ENCODE results near the gene ZNF480. TPM values are rescaled to one million over a fixed set of nuclear protein-coding genes. Genes with fewer than 3 reads are reported as not detected.
"Not testable (repeated sequence)": the region's sequence is repeated elsewhere in the genome, so short reads cannot be mapped to it uniquely, and the experiment has no call there.

ZNF480 gene
- total RNA-seq, 1 experiment from 2014 or later, result 11.5 TPM

DNA sequence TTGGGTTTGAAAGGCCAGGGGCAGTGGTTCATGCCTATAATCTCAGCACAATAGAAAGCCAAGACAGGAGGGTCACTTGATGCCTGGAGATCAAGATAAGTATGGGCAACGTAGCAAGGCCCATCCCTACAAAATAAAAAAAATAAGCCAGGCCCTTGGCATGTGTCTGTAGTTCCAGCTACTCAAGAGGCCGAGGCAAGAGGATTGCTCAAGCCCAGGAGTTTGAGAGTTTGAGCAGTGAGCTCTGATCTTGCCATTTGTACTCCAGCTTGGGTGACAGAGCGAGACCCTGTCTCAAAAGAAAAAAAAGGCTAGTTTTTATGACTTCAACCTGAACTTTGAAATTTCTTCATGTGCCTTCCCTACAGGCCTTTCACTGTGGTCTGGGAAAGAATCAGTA is 5.2 kb upstream of the ZNF480 start:
- Histone ChIP-seq H3K9me2 (ENCODE audit: insufficient read depth) (no peaks in the 10 kb centered on the region), H3K4me1 (ENCODE audit: control insufficient read depth in 1 of 2, insufficient read depth in 2 of 2, low read length in 2 of 2) (peaks cover 0 to 6% of the 10 kb centered on the region in 2 experiments; a peak in 2 of 4 replicates), H3K9ac (ENCODE audit: low read length) (no peak overlapping the region), H3K27me3 (ENCODE audit: insufficient read depth, low read length) (no peaks in the 10 kb centered on the region), H3K36me3 (ENCODE audit: control insufficient read depth in 1 of 2, insufficient read depth in 2 of 2, low read length in 2 of 2) (peaks cover 13 to 22% of the 10 kb centered on the region in 2 experiments), H3K4me3 (replicated peaks in 1 of 2; ENCODE audit: low read depth in 1 of 2, low read length in 2 of 2) (no peak overlapping the region), H3K27ac (ENCODE audit: low read depth, low read length) (no peak overlapping the region), H4K20me1 (ENCODE audit: insufficient read depth) (no peaks in the 10 kb centered on the region), H3K79me2 (ENCODE audit: insufficient read depth, low read length) (no peaks in the 10 kb centered on the region), H3K4me2 (ENCODE audit: low read length) (no peak overlapping the region), H2AFZ (ENCODE audit: low read depth, low read length, poor library complexity, severe bottlenecking) (no peak overlapping the region), H3K9me3 (ENCODE audit: control insufficient read depth in 1 of 2, insufficient read depth in 1 of 2, low read depth in 1 of 2, low read length in 2 of 2) (peaks cover 8 to 12% of the 10 kb centered on the region in 2 experiments; a peak in 3 of 4 replicates)
- DNase-seq (ENCODE audit: low read depth, low spot score) (no peak), ATAC-seq (no peak)
- intact Hi-C loops (cut with micrococcal nuclease), result no loop called here
- ChIA-PET POLR2A (no interaction called here), CTCF (no interaction called here), RAD21 (ENCODE audit: low non-redundant PET in 1 of 2, low total read pairs in 2 of 2, uncharacterized antibody in 2 of 2, unreplicated experiment in 2 of 2) (no interaction called here)
- BruUV-seq (replicated peaks), result no TSS peak
- no peak for TF ChIP-seq POLR2A (IDR thresholded peaks at IDR 0.05; ENCODE audit: borderline replicate concordance, extremely low read depth, insufficient read depth, insufficient read length)
- TF ChIP-seq, protein P1, sequence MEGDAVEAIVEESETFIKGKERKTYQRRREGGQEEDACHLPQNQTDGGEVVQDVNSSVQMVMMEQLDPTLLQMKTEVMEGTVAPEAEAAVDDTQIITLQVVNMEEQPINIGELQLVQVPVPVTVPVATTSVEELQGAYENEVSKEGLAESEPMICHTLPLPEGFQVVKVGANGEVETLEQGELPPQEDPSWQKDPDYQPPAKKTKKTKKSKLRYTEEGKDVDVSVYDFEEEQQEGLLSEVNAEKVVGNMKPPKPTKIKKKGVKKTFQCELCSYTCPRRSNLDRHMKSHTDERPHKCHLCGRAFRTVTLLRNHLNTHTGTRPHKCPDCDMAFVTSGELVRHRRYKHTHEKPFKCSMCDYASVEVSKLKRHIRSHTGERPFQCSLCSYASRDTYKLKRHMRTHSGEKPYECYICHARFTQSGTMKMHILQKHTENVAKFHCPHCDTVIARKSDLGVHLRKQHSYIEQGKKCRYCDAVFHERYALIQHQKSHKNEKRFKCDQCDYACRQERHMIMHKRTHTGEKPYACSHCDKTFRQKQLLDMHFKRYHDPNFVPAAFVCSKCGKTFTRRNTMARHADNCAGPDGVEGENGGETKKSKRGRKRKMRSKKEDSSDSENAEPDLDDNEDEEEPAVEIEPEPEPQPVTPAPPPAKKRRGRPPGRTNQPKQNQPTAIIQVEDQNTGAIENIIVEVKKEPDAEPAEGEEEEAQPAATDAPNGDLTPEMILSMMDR (IDR thresholded peaks at IDR 0.05 in 2 of 3, conservative IDR thresholded peaks at IDR 0.05 in 1 of 3; ENCODE audit: borderline replicate concordance in 1 of 3, insufficient read depth in 1 of 3, low read depth in 2 of 3, low read length in 2 of 3), result no peak
- TF ChIP-seq, protein P2, sequence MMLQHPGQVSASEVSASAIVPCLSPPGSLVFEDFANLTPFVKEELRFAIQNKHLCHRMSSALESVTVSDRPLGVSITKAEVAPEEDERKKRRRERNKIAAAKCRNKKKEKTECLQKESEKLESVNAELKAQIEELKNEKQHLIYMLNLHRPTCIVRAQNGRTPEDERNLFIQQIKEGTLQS (IDR thresholded peaks at IDR 0.05), result no peak

DNA sequence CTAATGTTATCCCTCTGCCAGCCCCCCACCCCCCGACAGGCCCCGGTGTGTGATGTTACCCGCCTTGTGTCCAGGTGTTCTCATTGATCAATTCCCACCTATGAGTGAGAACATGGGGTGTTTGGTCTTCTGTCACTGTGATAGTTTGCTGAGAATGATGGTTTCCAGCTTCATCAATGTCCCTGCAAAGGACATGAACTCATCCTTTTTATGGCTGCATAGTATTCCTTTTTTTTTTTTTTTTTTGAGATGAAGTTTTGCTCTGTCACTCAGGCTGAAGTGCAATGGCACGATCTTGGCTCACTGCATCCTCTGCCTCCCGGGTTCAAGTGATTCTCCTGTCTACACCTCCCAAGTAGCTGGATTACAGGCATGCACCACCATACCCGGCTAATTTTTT is 4.0 kb upstream of the ZNF480 start:
- BruUV-seq (replicated peaks); intact Hi-C loops (cut with micrococcal nuclease); H3K27ac ChIP-seq (ENCODE audit: low read depth, low read length); RAD21 ChIA-PET (ENCODE audit: low non-redundant PET in 1 of 2, low total read pairs in 2 of 2, uncharacterized antibody in 2 of 2, unreplicated experiment in 2 of 2); H3K4me3 ChIP-seq (replicated peaks in 1 of 2; ENCODE audit: low read depth in 1 of 2, low read length in 2 of 2); CTCF ChIA-PET; H3K9ac ChIP-seq (ENCODE audit: low read length); H3K4me2 ChIP-seq (ENCODE audit: low read length); POLR2A ChIA-PET; ATAC-seq; H3K79me2 ChIP-seq (ENCODE audit: insufficient read depth, low read length); DNase-seq (ENCODE audit: low read depth, low spot score); H2AFZ ChIP-seq (ENCODE audit: low read depth, low read length, poor library complexity, severe bottlenecking); H3K27me3 ChIP-seq (ENCODE audit: insufficient read depth, low read length); H3K9me2 ChIP-seq (ENCODE audit: insufficient read depth); H4K20me1 ChIP-seq (ENCODE audit: insufficient read depth): not testable (repeated sequence)
- peaks cover 13 to 22% of the 10 kb centered on the region in 2 experiments for H3K36me3 ChIP-seq (ENCODE audit: control insufficient read depth in 1 of 2, insufficient read depth in 2 of 2, low read length in 2 of 2)
- H3K4me1 ChIP-seq (ENCODE audit: control insufficient read depth in 1 of 2, insufficient read depth in 2 of 2, low read length in 2 of 2), result peaks cover 0 to 10% of the 10 kb centered on the region in 2 experiments; a peak in 2 of 4 replicates
- peaks cover 3 to 12% of the 10 kb centered on the region in 2 experiments; a peak in 2 of 4 replicates for H3K9me3 ChIP-seq (ENCODE audit: control insufficient read depth in 1 of 2, insufficient read depth in 1 of 2, low read depth in 1 of 2, low read length in 2 of 2)

Data from HCT116 (cell line).